Lower leg skin (tissue), 3 donors: Measurements from ENCODE around the gene PLSCR3.

Experiments used
- POLR2A ChIP-seq, 2 donors: fragments of 450-650 bp; IDR thresholded peaks; one replicate each; pipeline ENCODE4 v1.6.1; 2016 to 2017; ENCODE audit warnings: antibody characterized with exemption in 2 of 2, mild to moderate bottlenecking in 1 of 2, moderate library complexity in 1 of 2
- TF ChIP-seq, protein P1 (sequence below), 3 donors: fragments of 450-650 bp; IDR thresholded peaks; one replicate each; pipeline ENCODE4 v1.5.1; 2016; ENCODE audit warnings: antibody characterized with exemption in 3 of 3, mild to moderate bottlenecking in 3 of 3, moderate library complexity in 2 of 3

DNA sequence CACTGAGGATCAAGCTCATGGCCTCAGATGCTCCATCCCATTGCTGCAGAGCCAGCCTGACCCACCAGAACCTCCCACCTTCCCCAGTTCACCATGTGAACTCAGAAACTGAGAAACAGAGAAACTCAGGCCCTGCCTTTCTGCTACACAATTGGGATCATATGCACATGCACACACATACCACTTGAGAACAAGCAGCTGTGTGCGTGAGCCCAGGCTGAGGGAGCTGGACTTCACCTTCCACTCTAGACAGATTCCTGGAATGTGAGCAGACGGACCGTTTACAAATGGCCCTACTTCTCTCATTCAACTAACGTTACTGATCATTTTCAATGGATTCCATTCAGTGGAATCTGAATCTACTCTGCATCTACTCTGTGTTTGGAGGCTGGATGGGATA lies 29.4 kb upstream of the PLSCR3 start:
- TF ChIP-seq, protein P1, sequence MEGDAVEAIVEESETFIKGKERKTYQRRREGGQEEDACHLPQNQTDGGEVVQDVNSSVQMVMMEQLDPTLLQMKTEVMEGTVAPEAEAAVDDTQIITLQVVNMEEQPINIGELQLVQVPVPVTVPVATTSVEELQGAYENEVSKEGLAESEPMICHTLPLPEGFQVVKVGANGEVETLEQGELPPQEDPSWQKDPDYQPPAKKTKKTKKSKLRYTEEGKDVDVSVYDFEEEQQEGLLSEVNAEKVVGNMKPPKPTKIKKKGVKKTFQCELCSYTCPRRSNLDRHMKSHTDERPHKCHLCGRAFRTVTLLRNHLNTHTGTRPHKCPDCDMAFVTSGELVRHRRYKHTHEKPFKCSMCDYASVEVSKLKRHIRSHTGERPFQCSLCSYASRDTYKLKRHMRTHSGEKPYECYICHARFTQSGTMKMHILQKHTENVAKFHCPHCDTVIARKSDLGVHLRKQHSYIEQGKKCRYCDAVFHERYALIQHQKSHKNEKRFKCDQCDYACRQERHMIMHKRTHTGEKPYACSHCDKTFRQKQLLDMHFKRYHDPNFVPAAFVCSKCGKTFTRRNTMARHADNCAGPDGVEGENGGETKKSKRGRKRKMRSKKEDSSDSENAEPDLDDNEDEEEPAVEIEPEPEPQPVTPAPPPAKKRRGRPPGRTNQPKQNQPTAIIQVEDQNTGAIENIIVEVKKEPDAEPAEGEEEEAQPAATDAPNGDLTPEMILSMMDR (IDR thresholded peaks at IDR 0.05), result no peak
- TF ChIP-seq POLR2A (IDR thresholded peaks at IDR 0.05), result no peak
